ENCODE data around the gene HBA2.
A peak's percentile ranks its signal among the peaks of the same experiment; 100 is the strongest.
"Not testable (repeated sequence)": the region's sequence is repeated elsewhere in the genome, so short reads cannot be mapped to it uniquely, and the experiment has no call there.

The HBA2 gene

DNA sequence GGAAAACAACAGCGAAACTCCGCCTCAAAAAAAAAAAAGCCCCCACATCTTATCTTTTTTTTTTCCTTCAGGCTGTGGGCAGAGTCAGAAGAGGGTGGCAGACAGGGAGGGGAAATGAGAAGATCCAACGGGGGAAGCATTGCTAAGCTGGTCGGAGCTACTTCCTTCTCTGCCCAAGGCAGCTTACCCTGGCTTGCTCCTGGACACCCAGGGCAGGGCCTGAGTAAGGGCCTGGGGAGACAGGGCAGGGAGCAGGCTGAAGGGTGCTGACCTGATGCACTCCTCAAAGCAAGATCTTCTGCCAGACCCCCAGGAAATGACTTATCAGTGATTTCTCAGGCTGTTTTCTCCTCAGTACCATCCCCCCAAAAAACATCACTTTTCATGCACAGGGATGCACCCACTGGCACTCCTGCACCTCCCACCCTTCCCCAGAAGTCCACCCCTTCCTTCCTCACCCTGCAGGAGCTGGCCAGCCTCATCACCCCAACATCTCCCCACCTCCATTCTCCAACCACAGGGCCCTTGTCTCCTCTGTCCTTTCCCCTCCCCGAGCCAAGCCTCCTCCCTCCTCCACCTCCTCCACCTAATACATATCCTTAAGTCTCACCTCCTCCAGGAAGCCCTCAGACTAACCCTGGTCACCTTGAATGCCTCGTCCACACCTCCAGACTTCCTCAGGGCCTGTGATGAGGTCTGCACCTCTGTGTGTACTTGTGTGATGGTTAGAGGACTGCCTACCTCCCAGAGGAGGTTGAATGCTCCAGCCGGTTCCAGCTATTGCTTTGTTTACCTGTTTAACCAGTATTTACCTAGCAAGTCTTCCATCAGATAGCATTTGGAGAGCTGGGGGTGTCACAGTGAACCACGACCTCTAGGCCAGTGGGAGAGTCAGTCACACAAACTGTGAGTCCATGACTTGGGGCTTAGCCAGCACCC is 2.6 kb downstream of the HBA2 start:
- DNase-seq (ENCODE audit: low read depth in 2 of 2), result no peak

DNA sequence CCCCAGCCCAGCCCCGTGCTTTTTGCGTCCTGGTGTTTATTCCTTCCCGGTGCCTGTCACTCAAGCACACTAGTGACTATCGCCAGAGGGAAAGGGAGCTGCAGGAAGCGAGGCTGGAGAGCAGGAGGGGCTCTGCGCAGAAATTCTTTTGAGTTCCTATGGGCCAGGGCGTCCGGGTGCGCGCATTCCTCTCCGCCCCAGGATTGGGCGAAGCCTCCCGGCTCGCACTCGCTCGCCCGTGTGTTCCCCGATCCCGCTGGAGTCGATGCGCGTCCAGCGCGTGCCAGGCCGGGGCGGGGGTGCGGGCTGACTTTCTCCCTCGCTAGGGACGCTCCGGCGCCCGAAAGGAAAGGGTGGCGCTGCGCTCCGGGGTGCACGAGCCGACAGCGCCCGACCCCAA is 3.3 kb downstream of the HBA2 start:
- not testable (repeated sequence) for DNase-seq (ENCODE audit: low read depth in 2 of 2)

DNA sequence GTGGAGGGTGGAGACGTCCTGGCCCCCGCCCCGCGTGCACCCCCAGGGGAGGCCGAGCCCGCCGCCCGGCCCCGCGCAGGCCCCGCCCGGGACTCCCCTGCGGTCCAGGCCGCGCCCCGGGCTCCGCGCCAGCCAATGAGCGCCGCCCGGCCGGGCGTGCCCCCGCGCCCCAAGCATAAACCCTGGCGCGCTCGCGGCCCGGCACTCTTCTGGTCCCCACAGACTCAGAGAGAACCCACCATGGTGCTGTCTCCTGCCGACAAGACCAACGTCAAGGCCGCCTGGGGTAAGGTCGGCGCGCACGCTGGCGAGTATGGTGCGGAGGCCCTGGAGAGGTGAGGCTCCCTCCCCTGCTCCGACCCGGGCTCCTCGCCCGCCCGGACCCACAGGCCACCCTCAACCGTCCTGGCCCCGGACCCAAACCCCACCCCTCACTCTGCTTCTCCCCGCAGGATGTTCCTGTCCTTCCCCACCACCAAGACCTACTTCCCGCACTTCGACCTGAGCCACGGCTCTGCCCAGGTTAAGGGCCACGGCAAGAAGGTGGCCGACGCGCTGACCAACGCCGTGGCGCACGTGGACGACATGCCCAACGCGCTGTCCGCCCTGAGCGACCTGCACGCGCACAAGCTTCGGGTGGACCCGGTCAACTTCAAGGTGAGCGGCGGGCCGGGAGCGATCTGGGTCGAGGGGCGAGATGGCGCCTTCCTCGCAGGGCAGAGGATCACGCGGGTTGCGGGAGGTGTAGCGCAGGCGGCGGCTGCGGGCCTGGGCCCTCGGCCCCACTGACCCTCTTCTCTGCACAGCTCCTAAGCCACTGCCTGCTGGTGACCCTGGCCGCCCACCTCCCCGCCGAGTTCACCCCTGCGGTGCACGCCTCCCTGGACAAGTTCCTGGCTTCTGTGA is 4.1 kb downstream of the HBA2 start, which contains the start of gene HBA1:
TSS of gene HBA1 (plus strand) at position 204 of the 906 bp plus-strand sequence. CDS start at position 241, 37 bp downstream.
- DNase-seq (ENCODE audit: low read depth in 2 of 2), result not testable (repeated sequence)

DNA sequence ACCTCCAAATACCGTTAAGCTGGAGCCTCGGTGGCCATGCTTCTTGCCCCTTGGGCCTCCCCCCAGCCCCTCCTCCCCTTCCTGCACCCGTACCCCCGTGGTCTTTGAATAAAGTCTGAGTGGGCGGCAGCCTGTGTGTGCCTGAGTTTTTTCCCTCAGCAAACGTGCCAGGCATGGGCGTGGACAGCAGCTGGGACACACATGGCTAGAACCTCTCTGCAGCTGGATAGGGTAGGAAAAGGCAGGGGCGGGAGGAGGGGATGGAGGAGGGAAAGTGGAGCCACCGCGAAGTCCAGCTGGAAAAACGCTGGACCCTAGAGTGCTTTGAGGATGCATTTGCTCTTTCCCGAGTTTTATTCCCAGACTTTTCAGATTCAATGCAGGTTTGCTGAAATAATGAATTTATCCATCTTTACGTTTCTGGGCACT is 4.7 kb downstream of the HBA2 start:
- no peak for DNase-seq (ENCODE audit: low read depth in 2 of 2)

DNA sequence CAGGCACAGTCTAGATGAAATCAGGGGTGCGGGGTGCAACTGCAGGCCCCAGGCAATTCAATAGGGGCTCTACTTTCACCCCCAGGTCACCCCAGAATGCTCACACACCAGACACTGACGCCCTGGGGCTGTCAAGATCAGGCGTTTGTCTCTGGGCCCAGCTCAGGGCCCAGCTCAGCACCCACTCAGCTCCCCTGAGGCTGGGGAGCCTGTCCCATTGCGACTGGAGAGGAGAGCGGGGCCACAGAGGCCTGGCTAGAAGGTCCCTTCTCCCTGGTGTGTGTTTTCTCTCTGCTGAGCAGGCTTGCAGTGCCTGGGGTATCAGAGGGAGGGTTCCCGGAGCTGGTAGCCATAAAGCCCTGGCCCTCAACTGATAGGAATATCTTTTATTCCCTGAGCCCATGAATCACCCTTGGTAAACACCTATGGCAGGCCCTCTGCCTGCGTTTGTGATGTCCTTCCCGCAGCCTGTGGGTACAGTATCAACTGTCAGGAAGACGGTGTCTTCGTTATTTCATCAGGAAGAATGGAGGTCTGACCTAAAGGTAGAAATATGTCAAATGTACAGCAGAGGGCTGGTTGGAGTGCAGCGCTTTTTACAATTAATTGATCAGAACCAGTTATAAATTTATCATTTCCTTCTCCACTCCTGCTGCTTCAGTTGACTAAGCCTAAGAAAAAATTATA is 5.4 kb downstream of the HBA2 start:
- DNase-seq (ENCODE audit: low read depth in 2 of 2), result no peak

DNA sequence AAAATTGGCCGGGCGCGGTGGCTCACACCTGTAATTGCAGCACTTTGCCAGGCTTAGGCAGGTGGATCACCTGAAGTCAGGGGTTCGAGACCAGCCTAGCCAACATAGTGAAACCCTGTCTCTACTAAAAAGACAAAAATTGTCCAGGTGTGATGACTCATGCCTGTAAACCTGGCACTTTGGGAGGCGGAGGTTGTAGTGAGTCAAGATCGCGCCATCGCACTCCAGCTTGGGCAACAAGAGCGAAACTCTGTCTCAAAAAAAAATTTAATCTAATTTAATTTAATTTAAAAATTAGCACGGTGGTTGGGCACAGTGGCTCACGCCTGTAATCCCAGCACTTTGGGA is 6.0 kb downstream of the HBA2 start:
- DNase-seq (ENCODE audit: low read depth in 2 of 2), result no peak

DNA sequence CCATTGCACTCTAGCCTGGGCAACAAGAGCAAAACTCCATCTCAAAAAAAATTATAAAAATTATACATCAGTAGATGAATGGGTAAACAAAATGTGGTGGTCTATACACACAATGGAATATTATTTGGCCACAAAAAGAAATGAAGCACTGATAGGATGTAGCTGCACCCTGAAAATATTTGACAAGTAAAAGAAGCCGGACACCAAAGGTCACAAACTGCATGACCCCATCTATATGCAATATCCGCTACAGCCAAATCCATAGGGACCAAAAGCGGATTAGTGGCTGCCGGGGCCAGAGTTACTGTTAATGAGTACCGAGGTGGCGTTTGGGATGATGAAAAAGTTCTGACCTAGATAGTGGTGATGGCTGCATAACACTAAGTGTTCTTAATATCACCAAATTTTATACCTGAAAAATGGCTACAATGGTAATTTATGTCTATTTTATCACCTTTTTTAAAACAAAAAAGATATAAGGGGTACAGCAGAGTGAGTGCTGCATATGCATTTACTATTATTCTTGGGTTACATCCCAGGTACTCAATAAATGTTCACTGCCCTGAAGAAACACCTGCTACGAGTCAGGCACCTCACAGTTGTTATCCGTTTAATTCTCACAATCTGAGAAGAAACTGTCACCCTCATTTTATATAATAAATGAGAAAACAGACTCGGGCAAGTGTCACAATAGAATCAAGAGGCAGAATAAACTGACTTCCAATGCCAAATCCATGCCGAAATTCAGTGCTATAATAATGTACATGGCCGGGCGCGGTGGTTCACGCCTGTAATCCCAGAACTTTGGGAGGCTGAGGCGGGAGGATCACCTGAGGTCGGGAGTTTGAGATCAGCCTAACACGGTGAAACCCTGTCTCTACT is 6.8 kb downstream of the HBA2 start:
- no peak for DNase-seq (ENCODE audit: low read depth in 2 of 2)

DNA sequence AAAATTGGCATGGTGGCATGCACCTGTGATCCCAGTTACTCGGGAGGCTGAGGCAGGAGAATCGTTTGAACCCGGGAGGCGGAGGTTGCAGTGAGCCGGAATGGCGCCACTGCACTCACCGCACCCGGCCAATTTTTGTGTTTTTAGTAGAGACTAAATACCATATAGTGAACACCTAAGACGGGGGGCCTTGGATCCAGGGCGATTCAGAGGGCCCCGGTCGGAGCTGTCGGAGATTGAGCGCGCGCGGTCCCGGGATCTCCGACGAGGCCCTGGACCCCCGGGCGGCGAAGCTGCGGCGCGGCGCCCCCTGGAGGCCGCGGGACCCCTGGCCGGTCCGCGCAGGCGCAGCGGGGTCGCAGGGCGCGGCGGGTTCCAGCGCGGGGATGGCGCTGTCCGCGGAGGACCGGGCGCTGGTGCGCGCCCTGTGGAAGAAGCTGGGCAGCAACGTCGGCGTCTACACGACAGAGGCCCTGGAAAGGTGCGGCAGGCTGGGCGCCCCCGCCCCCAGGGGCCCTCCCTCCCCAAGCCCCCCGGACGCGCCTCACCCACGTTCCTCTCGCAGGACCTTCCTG is 7.5 kb downstream of the HBA2 start, which contains the start of gene HBQ1:
TSS of gene HBQ1 (plus strand) at position 359 of the 575 bp plus-strand sequence. CDS start at position 387, 28 bp downstream.
- no peak for DNase-seq (ENCODE audit: low read depth in 2 of 2)

DNA sequence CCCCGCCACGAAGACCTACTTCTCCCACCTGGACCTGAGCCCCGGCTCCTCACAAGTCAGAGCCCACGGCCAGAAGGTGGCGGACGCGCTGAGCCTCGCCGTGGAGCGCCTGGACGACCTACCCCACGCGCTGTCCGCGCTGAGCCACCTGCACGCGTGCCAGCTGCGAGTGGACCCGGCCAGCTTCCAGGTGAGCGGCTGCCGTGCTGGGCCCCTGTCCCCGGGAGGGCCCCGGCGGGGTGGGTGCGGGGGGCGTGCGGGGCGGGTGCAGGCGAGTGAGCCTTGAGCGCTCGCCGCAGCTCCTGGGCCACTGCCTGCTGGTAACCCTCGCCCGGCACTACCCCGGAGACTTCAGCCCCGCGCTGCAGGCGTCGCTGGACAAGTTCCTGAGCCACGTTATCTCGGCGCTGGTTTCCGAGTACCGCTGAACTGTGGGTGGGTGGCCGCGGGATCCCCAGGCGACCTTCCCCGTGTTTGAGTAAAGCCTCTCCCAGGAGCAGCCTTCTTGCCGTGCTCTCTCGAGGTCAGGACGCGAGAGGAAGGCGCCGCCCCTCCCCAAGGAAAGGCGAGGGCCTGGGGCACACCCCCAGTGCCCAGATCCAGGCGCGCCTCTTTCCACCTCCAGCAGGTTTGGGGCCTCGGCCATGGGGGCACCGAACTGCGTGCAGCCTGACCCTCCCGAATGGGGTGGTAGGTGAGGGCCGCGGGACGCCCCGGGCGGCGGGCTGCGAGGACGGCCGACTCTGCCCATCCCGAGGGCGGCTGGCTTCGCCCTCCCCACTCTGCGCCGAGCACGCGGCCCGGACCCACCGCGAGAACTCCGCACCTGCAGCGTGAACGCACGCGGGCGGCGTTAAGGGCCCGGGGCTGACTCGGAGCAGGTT is 8.2 kb downstream of the HBA2 start:
- peak; percentile 60 to 63 for DNase-seq (ENCODE audit: low read depth in 2 of 2)

DNA sequence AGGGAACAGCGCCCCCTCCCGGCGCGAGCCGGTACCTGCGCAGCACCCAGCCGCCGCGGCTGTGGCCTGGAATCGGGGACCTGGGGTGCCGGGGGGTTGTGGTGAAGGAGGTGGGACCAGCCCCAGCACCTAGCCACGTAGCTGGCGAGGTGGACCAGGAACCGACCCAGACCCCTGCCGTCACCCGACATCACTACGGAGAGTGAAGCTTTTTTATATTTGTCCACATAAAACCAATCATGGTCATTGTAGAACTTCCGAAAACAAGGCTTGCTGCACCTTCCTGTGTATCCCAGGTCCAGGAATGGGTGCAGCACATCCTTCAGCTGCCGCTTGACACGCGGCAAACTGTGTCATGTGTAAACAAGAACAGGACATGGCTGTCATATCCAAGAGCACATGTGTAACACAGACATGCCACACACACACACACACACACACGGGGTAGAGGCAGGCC is 8.9 kb downstream of the HBA2 start:
- DNase-seq (ENCODE audit: low read depth in 2 of 2), result no peak

DNA sequence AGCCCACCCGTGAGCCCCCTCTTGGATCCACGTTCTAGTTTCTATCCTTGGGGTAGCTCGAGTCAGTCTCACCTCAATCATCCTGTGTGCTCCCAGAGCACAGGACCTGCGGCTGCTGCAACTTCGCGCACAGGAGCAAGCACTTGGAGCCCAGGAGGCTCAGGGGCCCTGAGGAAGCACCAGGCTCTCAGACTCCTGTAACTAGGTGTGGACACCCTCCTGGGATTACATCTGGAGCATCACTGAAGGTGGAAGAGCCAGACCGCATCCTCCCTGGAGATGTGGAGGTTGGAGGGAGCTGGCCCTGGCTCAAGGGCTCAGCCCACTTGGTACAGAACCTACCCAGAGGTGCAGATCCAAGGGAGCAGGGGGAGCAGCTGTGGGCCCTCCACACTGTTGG is 10.3 kb downstream of the HBA2 start:
- DNase-seq (ENCODE audit: low read depth in 2 of 2), result no peak

DNA sequence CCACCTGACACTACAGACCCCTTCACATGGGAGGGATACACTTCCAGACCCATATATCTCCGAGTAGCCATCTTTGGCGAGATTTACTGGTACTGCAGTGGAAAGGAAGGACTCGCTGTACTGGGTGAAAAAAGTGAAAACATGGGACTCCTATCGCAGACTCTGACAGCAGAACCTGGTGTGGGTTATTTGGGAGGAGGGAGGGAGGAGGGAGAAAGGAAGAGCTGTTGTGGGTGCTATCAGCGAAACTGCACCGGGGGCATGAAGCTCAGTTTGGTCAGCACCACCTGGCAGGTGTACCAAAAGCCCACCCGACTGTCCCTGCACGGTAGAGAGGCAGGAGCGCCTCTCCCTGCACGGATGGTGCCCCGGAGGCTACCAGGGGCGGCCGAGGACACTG is 12.5 kb downstream of the HBA2 start:
- DNase-seq (ENCODE audit: low read depth in 2 of 2), result no peak

DNA sequence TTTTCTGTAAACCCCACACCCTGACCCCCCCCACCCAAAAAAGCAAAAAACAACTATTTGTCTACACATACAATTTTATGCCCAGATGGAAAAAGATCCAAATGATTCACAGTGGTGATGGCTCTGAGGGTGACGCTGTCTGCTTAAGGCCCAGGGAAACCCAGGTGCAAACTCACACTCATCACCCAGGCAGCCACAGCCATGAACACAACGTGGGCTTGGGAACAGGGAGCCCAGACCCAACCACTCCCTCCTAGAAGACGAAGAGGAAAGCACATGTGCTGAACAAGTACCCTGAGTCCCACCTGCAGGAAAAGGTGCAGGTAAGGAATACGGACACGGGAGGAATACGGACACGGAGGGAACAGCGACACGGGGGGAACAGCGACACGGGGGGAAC is 13.0 kb downstream of the HBA2 start:
- DNase-seq (ENCODE audit: low read depth in 2 of 2), result no peak

DNA sequence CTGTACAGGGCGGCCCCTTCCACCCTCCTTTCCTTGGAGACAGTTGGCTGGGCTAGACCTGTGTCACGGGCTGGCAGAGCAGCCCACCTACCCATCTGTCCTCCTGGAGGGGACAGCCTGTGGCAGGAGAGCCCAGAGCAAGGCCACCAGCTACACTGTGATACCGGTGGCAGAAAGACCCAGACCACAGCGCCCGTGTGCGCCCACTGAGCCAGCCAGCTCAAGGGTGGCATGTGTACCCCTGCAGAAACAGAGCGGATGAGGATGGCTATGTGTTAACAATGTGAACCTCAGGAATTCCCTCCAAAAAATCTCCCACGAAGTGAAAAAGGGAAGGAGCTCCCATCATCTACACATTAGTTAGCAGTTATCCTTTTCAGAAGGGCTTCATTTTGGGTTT is 14.7 kb downstream of the HBA2 start:
- DNase-seq (ENCODE audit: low read depth in 2 of 2), result no peak

DNA sequence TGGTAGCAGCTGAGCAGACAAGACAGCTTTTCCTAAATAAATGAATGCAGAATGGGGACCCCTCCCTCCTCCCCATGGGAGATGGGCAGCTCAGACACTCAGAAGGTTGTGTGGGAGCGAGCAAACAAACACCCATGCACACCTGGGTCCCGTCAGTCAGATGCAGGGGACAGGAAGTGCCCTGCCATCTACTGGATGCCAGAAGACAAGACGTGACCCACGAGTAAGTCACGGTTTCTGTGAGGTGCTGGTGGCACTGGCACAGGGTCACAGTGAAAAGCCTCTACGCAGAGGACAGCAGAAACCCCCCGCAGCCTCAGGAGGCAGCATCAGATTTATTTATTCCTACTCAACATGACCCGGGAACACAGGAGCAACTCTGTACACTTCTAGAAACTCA is 16.0 kb downstream of the HBA2 start:
- no peak for DNase-seq (ENCODE audit: low read depth in 2 of 2)

DNA sequence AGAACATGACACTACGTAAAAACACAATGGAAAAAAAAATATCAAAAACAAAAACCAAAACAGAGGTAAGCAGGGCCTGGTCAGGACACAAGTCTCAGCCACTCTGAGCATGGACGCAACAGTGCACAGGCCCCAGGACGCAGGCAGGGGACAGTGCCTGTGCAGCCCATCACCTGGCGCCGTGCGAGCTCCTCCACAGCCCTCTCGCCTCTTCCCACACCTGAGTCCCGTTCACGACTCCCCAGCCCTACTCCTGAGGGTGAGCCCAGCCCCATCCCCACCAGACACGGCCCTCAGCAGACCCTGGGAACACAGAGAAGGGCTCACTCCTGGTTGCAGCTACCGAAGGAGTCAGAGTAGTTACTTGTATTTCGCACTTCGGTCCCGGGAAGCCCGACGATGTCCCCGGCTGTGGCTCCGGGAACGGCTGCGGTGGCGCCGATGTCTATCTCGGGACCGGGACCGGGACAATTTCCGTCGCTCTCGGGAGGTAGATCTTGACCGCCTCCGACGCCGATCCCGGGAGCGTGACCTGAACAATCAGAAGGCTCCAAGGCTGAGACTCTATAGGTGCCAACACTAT is 17.0 kb downstream of the HBA2 start:
- DNase-seq (ENCODE audit: low read depth in 2 of 2), result no peak

DNA sequence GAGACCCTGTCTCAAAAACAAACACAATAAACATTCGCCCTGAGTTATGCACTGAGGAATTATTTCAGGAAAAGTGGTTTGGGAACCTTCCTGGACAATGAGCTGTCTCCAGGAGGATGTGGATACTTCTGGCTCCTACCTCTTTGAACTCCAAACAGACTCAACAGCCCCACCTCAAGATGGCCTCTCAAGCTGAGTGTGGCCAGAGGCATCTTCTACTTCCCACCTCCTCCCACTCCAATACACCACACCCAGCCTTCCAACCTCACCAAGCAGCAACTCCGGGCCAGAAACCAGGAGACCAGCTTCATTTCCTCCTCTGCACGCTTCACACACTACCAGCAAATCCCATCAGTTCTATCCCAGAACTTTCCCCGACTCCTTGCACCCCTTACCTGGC is 19.2 kb downstream of the HBA2 start:
- no peak for DNase-seq (ENCODE audit: low read depth in 2 of 2)

DNA sequence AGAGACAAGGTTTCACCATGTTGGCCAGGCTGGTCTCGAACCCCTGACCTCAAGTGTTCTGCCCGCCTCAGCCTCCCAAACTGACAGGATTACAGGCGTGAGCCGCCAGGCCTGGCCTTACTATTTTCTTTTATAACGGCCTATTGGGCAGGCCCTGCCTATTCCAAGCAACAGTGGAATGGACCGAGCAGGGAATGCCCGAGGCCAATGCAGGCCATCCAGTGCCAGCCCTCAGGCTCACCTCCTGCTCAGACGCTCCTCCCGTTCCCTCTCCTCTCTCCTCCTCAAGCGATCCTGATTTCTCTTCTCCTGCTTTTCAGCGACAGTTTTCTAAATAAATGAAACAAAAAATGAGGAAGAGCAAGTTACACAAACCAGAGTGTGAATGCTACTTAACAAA is 20.0 kb downstream of the HBA2 start:
- no peak for DNase-seq (ENCODE audit: low read depth in 2 of 2)

DNA sequence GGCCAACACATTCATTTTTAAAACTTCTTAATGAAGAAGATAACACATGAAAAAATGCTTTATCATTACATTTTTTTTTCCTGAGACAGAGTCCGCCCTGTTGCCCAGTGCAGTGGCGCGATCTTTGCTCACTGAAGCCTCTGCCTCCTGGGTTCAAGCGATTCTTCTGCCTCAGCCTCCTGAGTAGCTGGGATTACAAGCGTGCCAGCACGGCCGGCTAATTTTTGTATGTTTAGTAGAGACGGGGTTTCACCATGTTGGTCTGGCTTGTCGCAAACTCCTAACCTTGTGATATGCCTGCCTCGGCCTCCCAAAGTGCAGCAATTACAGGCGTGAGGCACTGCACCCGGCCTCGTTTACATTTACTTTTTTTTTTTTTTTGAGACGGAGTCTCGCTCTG is 20.8 kb downstream of the HBA2 start:
- DNase-seq (ENCODE audit: low read depth in 2 of 2), result no peak

All from stimulated activated CD8-positive, alpha-beta memory T cell treated with anti-CD3 and anti-CD28 coated beads, Interleukin-15, amount 100 ng/mL, for 4 hours (primary cell).